ENCODE results near the gene MFSD12.

MFSD12 gene

GRCh38 chr19:3557461-3558248 is at the start of gene MFSD12:
Gene MFSD12, minus strand, starts transcription at chr19:3557586. Its CDS starts 183 bp downstream, at chr19:3557403.
- TF ChIP-seq CTCF (IDR thresholded peaks at IDR 0.05), result no peak

GRCh38 chr19:3606690-3607289 is 49.4 kb upstream of the MFSD12 start, which contains the start of gene TBXA2R:
Gene TBXA2R, minus strand, starts transcription at chr19:3606875. Its CDS starts 6,241 bp downstream, at chr19:3600634.
- TF ChIP-seq CTCF (IDR thresholded peaks at IDR 0.05), result no peak

GRCh38 chr19:3606174-3606689 is 48.8 kb upstream of the MFSD12 start:
- TF ChIP-seq CTCF (IDR thresholded peaks at IDR 0.05), result no peak

GRCh38 chr19:3605770-3606169 is 48.4 kb upstream of the MFSD12 start:
- no peak for TF ChIP-seq CTCF (IDR thresholded peaks at IDR 0.05)

- TF ChIP-seq CTCF (IDR thresholded peaks at IDR 0.05), result no peak
Observed at GRCh38 chr19:3605361-3605760, 48.0 kb upstream of the MFSD12 start.

- TF ChIP-seq CTCF (IDR thresholded peaks at IDR 0.05), result no peak
Observed at GRCh38 chr19:3604987-3605343, 47.6 kb upstream of the MFSD12 start.

GRCh38 chr19:3604227-3604986 is 47.0 kb upstream of the MFSD12 start:
- no peak for TF ChIP-seq CTCF (IDR thresholded peaks at IDR 0.05)

All from LNCAP (cell line).